Osteoblast (primary cell): ENCODE results near the gene TMEM176B. TPM values are rescaled to one million over a fixed set of nuclear protein-coding genes. Genes with fewer than 3 reads are reported as not detected.

Experiments used
- DNase-seq: peaks from one replicate; pipeline ENCODE4 v3.0.0; 2011; ENCODE audit warnings: low spot score, mixed read lengths; ENCODE audit not compliant: insufficient read length; ENCODE audit errors: missing footprints
- H2AFZ ChIP-seq: 2 replicates; pipeline ENCODE4 v1.6.0; 2011; ENCODE audit warnings: mild to moderate bottlenecking, low read length
- H3K27ac ChIP-seq: 2 replicates; pipeline ENCODE4 v1.5.1; 2011; ENCODE audit warnings: mild to moderate bottlenecking, low read depth, low read length, moderate library complexity
- H3K27me3 ChIP-seq: 2 replicates; pipeline ENCODE4 v1.6.0; 2012; ENCODE audit warnings: mild to moderate bottlenecking, control low read depth, inconsistent platforms, low read length, moderate library complexity; ENCODE audit not compliant: insufficient read depth
- H3K36me3 ChIP-seq: 2 replicates; pipeline ENCODE4 v1.5.1; 2011; ENCODE audit warnings: mild to moderate bottlenecking, low read length, control low read depth, moderate library complexity; ENCODE audit not compliant: insufficient read depth
- H3K4me1 ChIP-seq: 2 replicates; pipeline ENCODE4 v1.5.1; 2011; ENCODE audit warnings: mild to moderate bottlenecking, low read length, control low read depth, moderate library complexity; ENCODE audit not compliant: insufficient read depth
- H3K4me2 ChIP-seq: 2 replicates; pipeline ENCODE4 v1.6.0; 2011; ENCODE audit warnings: mild to moderate bottlenecking, low read length; ENCODE audit not compliant: insufficient read depth
- H3K4me3 ChIP-seq: fragments of 200-600 bp; sonication (generic); 3 replicates; pipeline ENCODE4 v1.5.1; 2012; ENCODE audit warnings: mild to moderate bottlenecking, low read length, inconsistent platforms; ENCODE audit not compliant: insufficient read depth
- H3K79me2 ChIP-seq: 2 replicates; pipeline ENCODE4 v1.6.0; 2012; ENCODE audit warnings: mild to moderate bottlenecking, low read length, control low read depth, inconsistent platforms; ENCODE audit not compliant: insufficient read depth
- H3K9me3 ChIP-seq: 2 replicates; pipeline ENCODE4 v1.5.1; 2011; ENCODE audit warnings: low read depth, low read length, control low read depth
- H4K20me1 ChIP-seq: 2 replicates; pipeline ENCODE4 v1.6.0; 2012; ENCODE audit warnings: mild to moderate bottlenecking, low read length, control low read depth; ENCODE audit not compliant: insufficient read depth
- CTCF ChIP-seq: IDR thresholded peaks from 2 replicates; pipeline ENCODE4 v1.5.1; 2011; ENCODE audit warnings: mild to moderate bottlenecking, low read depth, low read length, moderate library complexity; ENCODE audit errors: extremely low read depth
- total RNA-seq: library from RNA; depleted of rRNA; stranded (reverse); fragments of >200 nt; gene quantifications from 2 replicates; pipeline ENCODE4 v1.2.3, GENCODE V29; 2012

Gene TMEM176B
- total RNA-seq, 1 donor = 0.72 TPM

- no peaks in the 10 kb centered on the region for H3K36me3 ChIP-seq
- H3K79me2 ChIP-seq = no peaks in the 10 kb centered on the region
- no peak overlapping the region for H2AFZ ChIP-seq
- no peak for DNase-seq
- H3K27me3 ChIP-seq = no peaks in the 10 kb centered on the region
- no peak overlapping the region for H3K27ac ChIP-seq
- no peak overlapping the region for H3K4me3 ChIP-seq
- no peak overlapping the region for H3K4me2 ChIP-seq
- TF ChIP-seq CTCF = no peak
- no peaks in the 10 kb centered on the region for H4K20me1 ChIP-seq
- no peaks in the 10 kb centered on the region for H3K4me1 ChIP-seq
- no peaks in the 10 kb centered on the region for H3K9me3 ChIP-seq
Measured at GRCh38 chr7:150745086-150745485, 55.1 kb downstream of the TMEM176B start.

GRCh38 chr7:150744041-150744656, 56.0 kb downstream of the TMEM176B start:
- Histone ChIP-seq H3K27me3 (no peaks in the 10 kb centered on the region), H3K36me3 (no peaks in the 10 kb centered on the region), H2AFZ (no peak overlapping the region), H3K4me3 (no peak overlapping the region), H3K9me3 (no peaks in the 10 kb centered on the region), H3K27ac (no peak overlapping the region), H3K79me2 (no peaks in the 10 kb centered on the region), H3K4me2 (no peak overlapping the region), H4K20me1 (no peaks in the 10 kb centered on the region), H3K4me1 (no peaks in the 10 kb centered on the region)
- DNase-seq = no peak
- TF ChIP-seq CTCF = no peak

- H4K20me1 ChIP-seq = no peaks in the 10 kb centered on the region
- no peak overlapping the region for H3K27ac ChIP-seq
- H3K36me3 ChIP-seq = no peaks in the 10 kb centered on the region
- no peak overlapping the region for H3K4me3 ChIP-seq
- no peak overlapping the region for H3K4me2 ChIP-seq
- no peaks in the 10 kb centered on the region for H3K79me2 ChIP-seq
- H2AFZ ChIP-seq = no peak overlapping the region
- H3K27me3 ChIP-seq = no peaks in the 10 kb centered on the region
- TF ChIP-seq CTCF = no peak
- no peaks in the 10 kb centered on the region for H3K9me3 ChIP-seq
- no peak for DNase-seq
- no peaks in the 10 kb centered on the region for H3K4me1 ChIP-seq
Measured at GRCh38 chr7:150742286-150742968, 57.7 kb downstream of the TMEM176B start.

Other genes with a start within 250 kb of the TMEM176B start
- not detected in 2 replicates for gene GIMAP4, start 233.0 kb downstream of the TMEM176B start, total RNA-seq
- gene GIMAP6, start 168.0 kb downstream of the TMEM176B start, total RNA-seq = 0.36 TPM in 1 of 2 replicates, not detected in the other
- gene GIMAP2, start 114.7 kb downstream of the TMEM176B start, total RNA-seq = 8.8 and 9.4 TPM in 2 replicates
- not detected in 2 replicates for gene GIMAP1, start 83.8 kb downstream of the TMEM176B start, total RNA-seq
- not detected in 2 replicates for gene GIMAP5, start 62.9 kb downstream of the TMEM176B start, total RNA-seq
- not detected in 2 replicates for gene TMEM176A, start 405 bp upstream of the TMEM176B start, total RNA-seq
- not detected in 2 replicates for gene AOC1, start 52.2 kb upstream of the TMEM176B start, total RNA-seq
- gene KCNH2, start 178.0 kb upstream of the TMEM176B start, total RNA-seq = not detected in 2 replicates
- not detected in 2 replicates for gene NOS3, start 190.7 kb upstream of the TMEM176B start, total RNA-seq
- gene ATG9B, start 224.1 kb upstream of the TMEM176B start, total RNA-seq = not detected in 2 replicates
- 32.6 and 35.1 TPM in 2 replicates for gene ABCB8, start 228.1 kb upstream of the TMEM176B start, total RNA-seq
- under 0.01 and 0.29 TPM in 2 replicates for gene ASIC3, start 248.2 kb upstream of the TMEM176B start, total RNA-seq